GM12891 (cell line): Measurements from ENCODE around the gene CRB1.

Experiments
- PAX5 ChIP-seq: IDR thresholded peaks from 2 replicates; pipeline ENCODE4 v1.6.1; 2011; ENCODE audit warnings: low read length, moderate library complexity, mild to moderate bottlenecking; ENCODE audit not compliant: insufficient read depth, severe bottlenecking
- POLR2A ChIP-seq: IDR thresholded peaks from 2 replicates; pipeline ENCODE4 v1.6.1; 2011; ENCODE audit warnings: low read depth, low read length, control low read depth
- POLR2AphosphoS5 ChIP-seq: IDR thresholded peaks from 2 replicates; pipeline ENCODE4 v1.6.1; 2011; ENCODE audit warnings: low read depth, low read length, control low read depth
- TAF1 ChIP-seq: IDR thresholded peaks from 2 replicates; pipeline ENCODE4 v1.6.1; 2011; ENCODE audit warnings: low read depth, low read length, control low read depth

GRCh38 chr1:197393772-197394171, 125.7 kb downstream of the CRB1 start:
- no peak for TF ChIP-seq TAF1
- TF ChIP-seq POLR2A = no peak
- TF ChIP-seq PAX5 = no peak
- no peak for TF ChIP-seq POLR2AphosphoS5
